ENCODE measurements around the gene NTSR1.

- TF ChIP-seq CTCF (conservative IDR thresholded peaks at IDR 0.05; ENCODE audit: low read depth, low read length), result no peak
- TF ChIP-seq EZH2phosphoT487 (IDR thresholded peaks at IDR 0.05; ENCODE audit: borderline replicate concordance, low read length), result no peak
- TF ChIP-seq EZH2 (IDR thresholded peaks at IDR 0.05; ENCODE audit: low read length, unreplicated experiment), result no peak
Observed at GRCh38 chr20:62675877-62676260, 32.8 kb upstream of the NTSR1 start.
